NCI-H1048 (cell line): ENCODE data around the gene PIGU.
"Not testable (repeated sequence)": the region's sequence is repeated elsewhere in the genome, so short reads cannot be mapped to it uniquely, and the experiment has no call there.

Experiments used
- DNase-seq: peaks from one replicate; lab custom pipeline; 2025; lab: John Stamatoyannopoulos, UW

Gene PIGU, protein sequence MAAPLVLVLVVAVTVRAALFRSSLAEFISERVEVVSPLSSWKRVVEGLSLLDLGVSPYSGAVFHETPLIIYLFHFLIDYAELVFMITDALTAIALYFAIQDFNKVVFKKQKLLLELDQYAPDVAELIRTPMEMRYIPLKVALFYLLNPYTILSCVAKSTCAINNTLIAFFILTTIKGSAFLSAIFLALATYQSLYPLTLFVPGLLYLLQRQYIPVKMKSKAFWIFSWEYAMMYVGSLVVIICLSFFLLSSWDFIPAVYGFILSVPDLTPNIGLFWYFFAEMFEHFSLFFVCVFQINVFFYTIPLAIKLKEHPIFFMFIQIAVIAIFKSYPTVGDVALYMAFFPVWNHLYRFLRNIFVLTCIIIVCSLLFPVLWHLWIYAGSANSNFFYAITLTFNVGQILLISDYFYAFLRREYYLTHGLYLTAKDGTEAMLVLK

DNA sequence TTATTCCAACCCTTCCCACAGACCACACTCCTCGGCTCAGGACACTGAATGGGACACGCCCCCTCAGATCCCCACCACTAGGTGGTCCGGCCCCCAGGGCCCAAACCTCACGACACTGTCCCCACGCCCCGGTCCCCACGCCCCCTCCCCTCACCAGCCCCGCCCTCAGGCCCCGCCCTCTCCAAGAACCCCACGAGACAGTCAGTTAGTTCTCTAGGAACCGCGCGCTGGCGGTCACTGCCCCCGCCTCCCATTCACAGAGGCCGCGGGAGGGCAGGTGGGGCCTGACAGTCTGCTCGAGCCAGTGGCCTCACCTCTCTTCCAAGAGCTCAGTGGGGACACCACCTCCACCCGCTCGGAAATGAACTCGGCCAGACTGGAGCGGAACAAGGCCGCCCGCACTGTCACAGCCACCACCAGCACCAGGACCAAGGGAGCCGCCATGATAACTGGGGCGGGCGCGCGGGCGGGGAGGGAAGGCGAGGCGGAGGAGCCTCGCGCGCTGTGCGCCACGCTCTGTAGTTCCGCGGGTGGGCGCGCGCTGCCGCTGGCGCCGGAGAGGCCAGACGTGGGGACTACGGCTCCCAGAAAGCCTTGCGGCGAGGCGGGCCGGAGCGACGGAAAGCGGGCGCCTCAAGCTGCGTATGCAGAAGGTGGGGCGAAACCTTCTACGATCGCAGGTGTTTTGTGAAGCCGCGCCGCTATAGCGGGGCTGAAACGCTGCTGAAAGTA, at the start of gene PIGU:
TSS of gene PIGU (minus strand) at position 451 of the 732 bp plus-strand sequence. CDS start at position 444, 7 bp downstream.
- DNase-seq = peak; percentile 95

DNA sequence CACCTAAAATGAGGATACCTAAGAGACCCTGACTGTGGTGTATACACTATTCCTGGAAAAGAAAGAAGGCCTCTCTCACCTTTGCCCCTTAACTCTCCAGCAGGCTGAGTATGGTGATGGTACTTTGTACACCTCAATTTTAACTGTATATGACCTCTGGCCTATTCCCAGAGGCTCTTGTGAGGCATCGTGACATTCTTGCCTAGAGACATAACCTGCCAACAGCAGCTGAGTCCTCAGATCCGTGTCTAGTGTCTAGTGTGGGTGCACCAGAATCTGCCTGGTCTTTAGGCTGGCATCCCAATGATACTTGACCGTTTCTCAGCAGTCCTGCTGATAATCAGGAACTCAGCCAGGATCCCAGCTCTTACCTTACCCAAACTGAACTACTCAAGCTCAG, 47.3 kb upstream of the PIGU start:
- no peak for DNase-seq

DNA sequence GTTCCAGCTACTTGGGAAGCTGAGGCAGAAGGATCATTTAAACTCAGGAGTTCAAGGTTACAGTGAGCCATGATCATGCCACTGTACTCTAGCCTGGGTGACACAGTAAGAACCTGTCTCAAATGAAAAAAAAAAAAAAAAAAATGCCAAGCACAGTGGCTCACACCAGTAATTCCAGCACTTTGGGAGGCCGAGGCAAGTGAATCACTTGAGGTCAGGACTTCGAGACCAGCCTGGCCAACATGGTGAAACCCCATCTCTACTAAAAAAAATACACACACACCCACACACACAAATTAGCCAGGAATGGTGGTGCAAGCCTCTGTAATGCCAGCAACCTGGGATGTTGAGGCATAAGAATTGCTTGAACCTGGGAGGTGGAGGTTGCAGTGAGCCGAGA, 45.7 kb upstream of the PIGU start:
- not testable (repeated sequence) for DNase-seq

DNA sequence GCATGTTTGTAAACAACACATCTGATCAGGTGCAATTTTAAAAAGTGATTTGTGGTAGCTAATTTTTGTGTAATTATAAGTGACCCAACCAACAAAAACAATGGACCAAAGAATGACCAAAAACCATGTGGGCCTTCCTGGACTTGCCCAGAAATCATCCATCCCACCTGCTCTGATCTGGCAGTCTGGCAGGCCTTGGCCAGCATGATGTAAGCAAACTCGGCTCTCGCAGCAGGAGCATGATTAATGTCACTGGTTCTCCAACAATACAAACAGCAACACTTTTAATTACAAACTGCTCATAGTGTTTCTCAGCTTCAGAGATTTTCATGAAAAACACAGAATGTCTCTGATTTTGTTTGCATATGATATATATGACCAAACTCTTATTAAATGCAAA, 43.4 kb upstream of the PIGU start:
- DNase-seq = no peak

DNA sequence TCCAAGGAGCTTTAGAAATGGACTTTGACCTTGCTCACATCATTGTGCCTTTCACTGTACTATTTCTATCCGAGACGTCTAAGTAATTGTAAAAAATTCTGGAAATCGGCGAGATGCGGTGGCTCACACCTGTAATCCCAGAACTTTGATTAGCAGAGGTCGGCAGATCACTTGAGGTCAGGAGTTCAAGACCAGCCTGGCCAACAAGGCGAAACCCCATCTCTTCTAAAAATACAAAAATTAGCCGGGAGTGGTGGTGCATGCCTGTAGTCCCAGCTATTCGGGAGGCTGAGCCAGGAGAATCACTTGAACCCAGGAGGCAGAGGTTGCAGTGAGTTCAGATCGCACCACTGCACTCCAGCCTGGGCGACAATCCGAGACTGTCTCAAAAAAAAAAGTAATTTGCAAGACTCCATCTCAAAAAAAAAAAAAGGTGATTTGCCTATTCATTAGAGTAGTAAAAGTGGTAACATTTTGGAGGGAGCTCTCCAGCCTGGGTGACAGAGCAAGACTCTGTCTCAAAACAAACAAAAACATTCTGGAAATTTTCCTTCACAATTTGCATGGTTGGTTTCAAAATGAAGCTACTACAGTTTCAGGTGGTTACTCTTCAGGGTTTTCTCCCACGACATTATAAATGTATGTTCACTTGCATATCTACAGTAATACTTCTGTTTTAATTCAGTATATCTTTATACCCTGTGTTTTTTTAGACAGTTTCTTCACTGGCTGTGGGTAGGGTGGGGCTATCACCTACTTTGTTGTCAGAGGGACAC, 42.5 kb upstream of the PIGU start:
- DNase-seq = not testable (repeated sequence)

DNA sequence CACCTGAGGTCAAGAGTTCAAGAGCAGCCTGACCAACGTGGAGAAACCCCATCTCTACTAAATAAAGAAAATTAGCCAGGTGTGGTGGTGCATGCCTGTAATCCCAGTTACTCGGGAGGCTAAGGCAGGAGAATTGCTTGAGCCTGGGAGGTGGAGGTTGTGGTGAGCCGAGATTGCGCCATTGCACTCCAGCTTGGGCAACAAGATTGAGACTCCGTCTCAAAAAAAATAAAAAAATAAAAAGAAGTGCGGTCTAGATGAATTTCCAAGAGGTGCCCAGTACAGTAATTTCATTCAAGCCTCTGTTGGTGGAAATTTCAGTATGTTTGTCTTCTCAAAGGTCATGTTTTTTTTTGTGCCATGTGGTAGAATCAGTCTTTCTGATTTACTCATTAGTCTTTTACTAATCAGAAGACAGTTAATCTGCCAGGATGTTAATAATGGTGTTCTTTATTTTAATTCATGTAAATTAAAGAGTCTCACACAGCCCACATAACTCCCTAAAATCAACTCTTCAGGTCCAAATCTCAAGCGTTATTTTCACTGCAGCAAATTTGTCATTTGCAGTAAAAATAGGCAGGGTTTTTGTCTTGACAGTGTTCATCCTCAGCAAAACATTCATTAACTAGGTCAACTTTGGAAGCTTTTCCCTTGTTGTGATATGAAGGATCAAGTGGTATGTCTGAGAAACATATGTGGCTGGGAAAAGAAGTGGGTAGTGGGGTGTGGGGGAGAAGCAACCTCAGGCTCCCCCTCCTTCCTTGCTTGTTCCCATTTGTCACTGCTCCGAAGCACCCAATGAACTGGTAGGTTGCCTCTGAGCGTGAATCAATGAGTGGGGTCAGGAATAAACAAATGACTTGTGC, 40.6 kb upstream of the PIGU start:
- no peak for DNase-seq

DNA sequence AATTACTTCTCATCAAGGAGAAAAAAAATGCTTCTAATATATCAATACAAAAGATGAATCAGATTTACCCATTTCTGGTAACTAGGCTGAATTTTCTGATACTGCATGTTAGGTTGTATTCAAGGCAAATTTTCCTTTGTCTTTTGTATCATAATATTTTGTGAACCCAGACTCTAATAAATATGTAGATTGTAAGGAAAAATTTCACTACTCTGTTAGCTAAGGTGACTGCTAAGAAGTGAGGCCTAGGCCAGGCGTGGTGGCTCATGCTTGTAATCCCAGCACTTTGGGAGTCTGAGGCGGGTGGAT, 40.0 kb upstream of the PIGU start:
- no peak for DNase-seq

DNA sequence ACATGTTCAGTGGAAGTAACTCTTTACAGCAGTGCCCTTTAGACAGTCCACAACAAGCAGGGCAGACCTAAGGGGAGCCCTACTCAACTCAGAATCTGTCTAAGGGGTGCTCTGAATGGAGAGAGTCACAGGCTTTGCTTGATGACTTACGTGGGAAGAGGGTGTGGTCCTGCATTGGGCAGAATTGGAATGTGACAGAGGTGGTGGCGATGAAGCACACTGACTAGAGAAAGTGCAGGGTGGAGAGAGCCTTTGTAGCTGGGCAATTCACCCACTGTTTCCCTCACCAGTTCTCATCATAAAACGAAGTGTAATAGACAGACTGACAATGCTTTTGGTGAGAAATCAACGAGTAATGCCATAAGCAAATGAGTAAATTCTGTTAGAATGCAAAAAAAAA, 38.5 kb upstream of the PIGU start:
- no peak for DNase-seq

DNA sequence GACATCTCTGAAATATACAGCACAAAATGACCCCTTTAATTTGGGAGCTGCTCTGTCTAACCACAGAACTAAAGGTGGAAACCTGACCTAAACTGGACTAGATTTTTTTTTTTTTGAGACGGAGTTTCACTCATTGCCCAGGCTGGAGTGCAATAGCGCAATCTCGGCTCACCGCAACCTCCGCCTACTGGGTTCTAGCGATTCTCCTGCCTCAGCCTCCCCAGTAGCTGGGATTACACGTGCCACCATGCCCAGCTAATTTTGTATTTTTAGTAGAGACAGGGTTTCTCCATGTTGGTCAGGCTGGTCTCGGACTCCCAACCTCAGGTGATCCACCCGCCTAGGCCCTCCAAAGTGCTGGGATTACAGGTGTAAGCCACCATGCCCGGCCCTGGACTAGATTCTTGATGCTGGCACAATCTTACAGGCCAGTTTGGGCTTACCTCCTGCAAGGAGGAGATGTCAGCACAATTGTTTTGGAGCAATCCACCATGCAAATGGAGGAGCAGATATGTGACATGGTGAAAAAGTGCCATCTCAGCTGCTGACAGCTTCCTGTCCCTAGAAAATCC, 37.1 kb upstream of the PIGU start:
- not testable (repeated sequence) for DNase-seq

DNA sequence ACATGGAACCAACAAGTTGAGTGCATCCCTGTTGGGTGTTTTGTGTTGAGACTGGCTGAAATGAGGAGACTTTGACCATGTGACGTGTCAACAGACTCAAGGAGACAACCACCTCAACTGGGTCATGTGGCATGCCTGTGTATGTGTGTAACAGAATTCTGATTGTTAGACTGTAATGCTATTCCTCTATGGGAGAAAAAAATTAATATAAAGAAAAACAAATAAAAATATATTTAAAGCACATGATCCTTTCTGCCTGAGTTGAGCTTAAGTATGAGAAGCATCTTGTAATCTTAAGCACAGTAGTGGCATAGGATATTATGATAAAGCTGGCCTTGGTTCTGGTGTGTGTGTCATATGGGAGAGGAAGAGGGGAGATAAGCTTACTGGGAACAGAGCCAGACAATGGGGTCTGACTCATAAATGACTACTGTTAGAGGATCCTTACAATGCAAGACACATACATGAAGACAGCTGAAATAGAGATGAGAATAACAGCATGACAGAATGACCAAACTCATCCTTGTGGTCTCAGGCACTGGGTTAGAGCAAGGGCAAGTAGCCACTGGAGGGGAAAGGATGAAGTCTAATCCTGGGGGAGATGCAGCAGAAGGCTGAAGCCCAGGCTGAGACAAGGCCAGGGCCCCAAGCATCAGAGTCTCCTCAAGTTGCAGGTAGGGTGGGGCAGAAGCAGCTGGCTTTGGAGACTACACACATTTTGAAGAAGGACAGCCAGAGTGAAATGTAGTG, 36.5 kb upstream of the PIGU start:
- DNase-seq = no peak

DNA sequence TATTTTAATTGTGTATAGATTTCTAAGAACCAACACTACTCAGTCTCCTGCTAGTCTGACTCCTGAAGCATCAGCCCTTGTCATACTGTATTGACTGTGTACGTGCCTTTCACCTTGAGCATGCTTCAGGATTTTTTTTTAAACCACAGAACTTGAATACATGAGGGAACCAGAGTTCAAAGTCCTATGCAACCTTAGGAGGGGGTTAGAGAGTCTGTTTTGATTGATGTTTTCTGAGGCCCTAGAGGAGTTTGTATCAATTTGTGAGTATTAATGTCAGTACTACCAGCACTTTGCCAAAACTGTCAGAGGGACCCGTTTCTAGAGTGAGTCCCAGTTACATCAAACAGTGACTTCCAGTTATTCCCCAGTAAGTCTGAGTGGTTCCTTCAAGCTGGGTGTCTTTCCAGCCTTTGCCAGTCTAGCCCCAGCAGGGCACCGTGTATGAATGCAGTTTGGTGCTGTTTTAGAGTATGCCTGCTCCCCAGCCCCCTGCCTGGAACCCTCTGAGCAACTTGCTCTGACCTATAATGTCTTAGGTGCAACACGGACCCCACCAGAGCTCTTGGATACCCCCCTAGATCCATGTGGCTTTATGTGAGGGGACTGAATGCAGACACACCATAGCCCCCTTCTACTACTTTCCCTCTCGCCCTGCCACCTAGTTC, 35.8 kb upstream of the PIGU start:
- DNase-seq = no peak

DNA sequence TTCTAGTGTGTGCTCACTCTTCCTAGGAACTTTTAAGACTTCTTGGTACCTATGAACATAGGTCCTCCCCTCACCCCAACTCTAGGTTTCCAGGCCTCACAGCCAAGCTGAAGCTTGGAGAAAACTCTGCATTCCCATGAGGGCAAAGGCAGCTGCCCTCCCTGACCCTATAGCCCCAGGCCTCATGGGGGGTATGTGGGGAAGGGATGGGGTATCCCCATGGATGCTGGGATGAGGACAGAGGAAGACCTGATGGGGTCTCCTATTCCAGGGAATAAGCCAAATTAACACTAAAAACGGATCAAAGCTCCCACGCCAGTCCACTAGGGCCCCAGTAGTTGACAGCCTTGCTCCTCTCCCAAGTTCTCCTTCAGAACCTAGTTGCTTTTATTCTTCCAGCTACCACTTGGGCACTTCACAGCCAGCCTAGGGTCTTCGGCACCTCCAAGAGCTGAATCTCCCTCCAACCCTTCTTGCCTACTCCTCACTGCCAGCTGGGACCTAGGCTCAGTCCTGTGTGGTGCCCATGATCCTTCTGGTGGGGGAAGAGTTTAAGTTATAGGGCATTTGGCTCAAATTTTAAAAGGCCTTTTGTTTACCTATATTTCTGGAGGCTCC, 35.0 kb upstream of the PIGU start:
- no peak for DNase-seq

DNA sequence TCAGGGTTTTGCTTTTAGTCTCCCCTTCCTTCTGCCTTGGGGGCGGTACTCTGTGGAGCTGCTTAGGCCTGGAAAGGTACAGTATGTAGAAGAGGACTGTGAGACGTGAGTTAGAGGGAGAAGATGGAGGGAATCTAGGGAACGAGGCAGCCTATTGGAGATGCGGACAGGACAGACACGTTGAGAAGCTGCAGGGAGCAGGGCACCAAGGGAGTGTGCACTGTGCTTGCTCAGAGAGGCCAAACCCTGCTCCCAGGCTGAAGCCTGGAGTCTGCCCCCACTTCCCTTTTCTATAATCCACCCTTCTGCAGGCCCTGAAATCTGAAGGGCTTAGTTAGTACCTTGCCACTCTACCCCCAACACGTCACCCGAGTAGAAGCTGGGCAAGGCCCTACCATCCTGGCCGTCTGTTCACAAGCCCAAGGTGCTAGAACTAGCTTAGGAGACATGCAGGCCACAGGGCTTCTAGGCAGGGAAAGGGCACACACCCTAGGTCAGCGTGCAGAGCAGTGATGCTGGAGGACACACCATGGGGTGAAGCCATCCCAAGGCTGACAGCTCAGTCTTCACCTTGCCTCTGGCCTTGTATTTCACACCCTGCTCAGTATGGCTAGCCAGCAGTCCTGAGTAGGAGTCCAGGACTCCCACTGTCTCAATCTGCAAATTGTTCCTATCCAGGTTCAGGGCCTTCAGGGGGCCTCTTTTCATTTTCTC, 34.1 kb upstream of the PIGU start:
- DNase-seq = no peak

DNA sequence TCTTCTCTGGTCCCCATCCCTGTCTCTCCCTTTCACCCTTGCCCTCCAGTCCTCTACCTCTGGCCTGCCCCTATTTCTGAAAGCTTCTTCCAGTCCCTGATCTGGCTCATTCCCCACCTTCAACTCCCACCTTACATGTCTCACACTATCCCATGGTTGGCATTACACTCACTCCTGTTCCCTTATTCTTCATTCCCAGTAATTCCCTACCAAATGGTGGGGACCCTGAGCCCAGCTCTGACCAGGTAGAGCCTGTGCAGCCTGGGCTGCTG, 33.6 kb upstream of the PIGU start:
- DNase-seq = no peak

DNA sequence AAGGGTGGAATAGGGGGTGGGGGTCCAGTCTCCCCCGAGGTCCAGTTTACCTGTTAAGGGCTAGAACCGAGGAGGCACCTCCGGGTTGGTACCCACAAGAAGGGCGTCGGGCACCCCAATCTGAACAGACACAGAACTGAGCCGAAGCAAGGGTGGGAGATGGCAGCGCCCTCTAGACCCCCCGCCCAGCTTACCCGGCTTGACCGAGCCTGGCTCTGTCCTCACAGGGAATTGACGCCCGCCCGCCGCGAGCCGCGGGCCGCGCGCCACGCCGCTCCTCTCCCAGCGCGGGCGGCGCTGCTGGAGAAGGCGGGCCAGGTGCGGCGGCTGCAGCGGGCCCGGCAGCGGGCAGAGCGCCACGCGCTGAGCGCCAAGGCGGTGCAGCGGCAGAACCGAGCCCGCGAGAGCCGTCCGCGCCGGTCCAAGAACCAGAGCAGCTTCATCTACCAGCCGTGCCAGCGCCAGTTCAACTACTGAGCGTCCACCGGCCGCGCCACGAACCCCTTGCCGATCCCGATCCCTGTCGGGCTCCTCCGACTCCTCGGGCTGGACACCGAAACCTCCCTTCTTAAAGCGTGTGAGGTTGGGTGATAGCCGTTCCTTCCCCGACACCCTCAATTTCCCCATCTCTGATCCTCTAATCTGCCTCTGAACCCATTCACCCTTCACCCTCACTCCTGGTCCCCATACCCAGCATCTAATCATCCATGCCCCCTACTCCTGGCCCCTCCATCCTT, 33.1 kb upstream of the PIGU start:
- no peak for DNase-seq

DNA sequence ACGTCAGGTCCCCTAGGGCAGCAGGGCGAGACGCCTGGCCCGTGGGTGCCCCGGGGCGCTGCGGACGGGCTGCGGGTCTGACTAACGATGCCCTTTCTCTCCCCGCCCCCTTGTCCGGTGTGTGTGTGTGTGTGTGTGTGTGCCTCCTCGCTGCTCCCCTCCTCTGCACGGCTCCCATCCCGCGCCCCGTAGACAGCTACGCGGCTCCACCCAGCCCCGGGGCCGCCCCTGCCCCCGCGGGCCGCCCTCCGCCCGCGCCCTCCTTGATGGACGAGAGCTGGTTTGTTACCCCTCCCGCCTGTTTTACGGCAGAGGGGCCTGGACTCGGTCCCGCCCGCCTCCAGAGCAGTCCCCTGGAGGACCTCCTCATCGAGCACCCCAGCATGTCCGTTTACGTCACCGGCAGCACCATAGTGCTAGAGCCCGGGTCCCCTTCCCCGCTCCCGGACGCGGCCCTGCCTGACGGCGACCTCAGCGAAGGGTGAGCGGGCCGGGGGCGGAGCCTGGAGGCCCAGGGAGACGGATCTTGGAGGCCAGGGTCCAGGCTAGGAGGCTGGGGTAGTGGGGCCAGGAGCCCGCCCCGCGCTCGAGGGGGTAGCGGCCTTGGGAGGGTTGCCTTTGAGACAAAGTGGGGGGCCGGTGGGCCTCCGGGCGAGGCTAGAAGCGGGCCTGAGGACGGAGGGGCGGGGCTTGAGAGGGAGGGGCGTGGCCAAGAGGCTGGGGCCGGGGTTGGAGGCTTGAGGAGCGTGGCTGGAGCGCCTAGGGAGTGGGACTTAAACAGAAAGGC, 32.3 kb upstream of the PIGU start:
- DNase-seq = peak; percentile 52

DNA sequence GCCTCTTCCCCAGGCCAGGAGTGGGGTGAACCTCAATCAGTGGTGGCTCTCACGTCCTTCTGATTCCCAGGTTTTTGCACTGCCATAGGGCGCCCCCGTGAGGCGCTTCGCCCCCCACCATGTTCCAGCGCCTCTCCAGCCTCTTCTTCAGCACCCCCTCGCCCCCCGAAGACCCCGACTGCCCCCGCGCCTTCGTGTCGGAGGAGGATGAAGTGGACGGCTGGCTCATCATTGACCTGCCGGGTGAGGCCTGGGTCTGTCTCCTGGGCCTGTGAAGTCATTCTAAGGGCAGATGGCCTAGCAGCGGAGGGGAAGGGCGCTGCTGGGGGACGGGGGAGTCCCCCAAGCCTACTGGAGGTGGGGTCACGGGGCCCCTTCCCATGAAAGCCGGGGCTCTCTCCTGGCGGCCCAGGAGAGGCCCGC, 31.7 kb upstream of the PIGU start:
- DNase-seq = no peak
